BJ (cell line): ENCODE results near the gene FBXW12. TPM values are rescaled to one million over a fixed set of nuclear protein-coding genes. Genes with fewer than 3 reads are reported as not detected.

Experiments used
- CTCF ChIA-PET: fragments of 350-600 bp; formaldehyde crosslinking; extraction: SDS; loops from one replicate; lab custom pipeline; 2021; ENCODE audit warnings: antibody characterized with exemption, inconsistent platforms; lab: Yijun Ruan, JAX
- POLR2A ChIA-PET: fragments of 300-600 bp; sonication (Branson Sonifier 250); formaldehyde crosslinking; extraction: SDS; loops from one replicate; lab custom pipeline; 2021; ENCODE audit warnings: antibody characterized with exemption; lab: Charles Lee
- DNase-seq: peaks from one replicate; pipeline ENCODE4 v3.0.0-alpha.2; 2011; ENCODE audit warnings: low read depth
- H3K27me3 ChIP-seq: 2 replicates; pipeline ENCODE4 v1.6.0; 2011; ENCODE audit warnings: low read length; ENCODE audit not compliant: control insufficient read depth, insufficient read depth
- H3K36me3 ChIP-seq: 2 replicates; pipeline ENCODE4 v1.5.1; 2011; ENCODE audit warnings: low read length; ENCODE audit not compliant: control insufficient read depth, insufficient read depth
- H3K4me3 ChIP-seq: 2 replicates; pipeline ENCODE4 v1.5.1; 2011; ENCODE audit warnings: low read depth, mild to moderate bottlenecking, control low read depth, low read length
- polyA plus RNA-seq: library from polyadenylated mRNA; depleted of rRNA; stranded (reverse); fragments of >200 nt; gene quantifications from 2 replicates; pipeline ENCODE4 v1.2.3, GENCODE V29; 2011
- TF ChIP-seq, protein P1 (sequence below): IDR thresholded peaks from 2 replicates; pipeline ENCODE4 v1.5.1; 2011; ENCODE audit warnings: low read depth, mild to moderate bottlenecking, control low read depth, inconsistent platforms, low read length, moderate library complexity; ENCODE audit not compliant: insufficient read depth

The FBXW12 gene
- polyA plus RNA-seq, 1 experiment = not detected

DNA sequence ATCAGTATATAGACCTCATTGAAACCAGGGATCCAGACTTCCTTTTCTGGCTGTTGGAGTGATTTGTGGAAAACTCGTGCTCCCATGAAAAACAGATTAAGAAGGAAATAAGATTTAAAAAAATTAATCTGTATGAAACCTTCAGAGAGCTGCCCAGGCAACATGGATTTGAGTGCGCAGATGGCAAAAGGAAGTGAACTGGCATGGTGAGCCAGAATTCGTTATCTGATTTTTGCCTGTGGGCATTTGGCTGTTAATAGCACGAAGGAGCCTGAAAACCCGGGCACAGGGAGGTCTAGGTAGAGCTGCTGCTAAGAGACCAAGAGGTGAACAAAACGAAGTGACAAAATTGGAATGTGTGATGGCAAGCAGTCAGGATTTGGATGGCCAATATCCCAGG is 19.5 kb upstream of the FBXW12 start:
- peaks cover 12% of the 10 kb centered on the region for H3K27me3 ChIP-seq
- TF ChIP-seq, protein P1, sequence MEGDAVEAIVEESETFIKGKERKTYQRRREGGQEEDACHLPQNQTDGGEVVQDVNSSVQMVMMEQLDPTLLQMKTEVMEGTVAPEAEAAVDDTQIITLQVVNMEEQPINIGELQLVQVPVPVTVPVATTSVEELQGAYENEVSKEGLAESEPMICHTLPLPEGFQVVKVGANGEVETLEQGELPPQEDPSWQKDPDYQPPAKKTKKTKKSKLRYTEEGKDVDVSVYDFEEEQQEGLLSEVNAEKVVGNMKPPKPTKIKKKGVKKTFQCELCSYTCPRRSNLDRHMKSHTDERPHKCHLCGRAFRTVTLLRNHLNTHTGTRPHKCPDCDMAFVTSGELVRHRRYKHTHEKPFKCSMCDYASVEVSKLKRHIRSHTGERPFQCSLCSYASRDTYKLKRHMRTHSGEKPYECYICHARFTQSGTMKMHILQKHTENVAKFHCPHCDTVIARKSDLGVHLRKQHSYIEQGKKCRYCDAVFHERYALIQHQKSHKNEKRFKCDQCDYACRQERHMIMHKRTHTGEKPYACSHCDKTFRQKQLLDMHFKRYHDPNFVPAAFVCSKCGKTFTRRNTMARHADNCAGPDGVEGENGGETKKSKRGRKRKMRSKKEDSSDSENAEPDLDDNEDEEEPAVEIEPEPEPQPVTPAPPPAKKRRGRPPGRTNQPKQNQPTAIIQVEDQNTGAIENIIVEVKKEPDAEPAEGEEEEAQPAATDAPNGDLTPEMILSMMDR = no peak
- no peak overlapping the region for H3K4me3 ChIP-seq
- no peaks in the 10 kb centered on the region for H3K36me3 ChIP-seq
- CTCF ChIA-PET = interaction anchor here (1.2 kb wide), 1 partner anchor 8 kb away, joined by 3 read pairs; no protein-coding TSS in a partner anchor
- POLR2A ChIA-PET = no interaction called here
- DNase-seq = no peak

DNA sequence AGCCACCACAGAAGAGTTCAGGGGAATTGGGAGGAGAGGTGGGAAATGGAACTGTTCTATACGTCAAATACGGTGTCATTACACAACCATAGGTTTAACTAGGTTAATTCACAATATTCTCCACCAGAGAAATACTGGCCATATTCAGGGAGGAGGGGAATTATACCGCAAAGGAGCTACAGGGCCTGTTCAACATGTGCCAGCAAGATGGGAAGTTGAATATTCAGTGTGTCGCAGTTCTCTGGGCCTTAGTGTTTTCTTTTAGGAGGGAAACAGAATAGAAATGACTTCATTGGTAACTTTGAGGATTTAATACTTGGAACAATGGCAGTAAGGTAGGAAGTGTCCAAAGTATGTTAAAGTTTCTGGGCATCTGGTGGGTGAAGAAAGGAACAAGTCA is 18.0 kb upstream of the FBXW12 start:
- CTCF ChIA-PET = no interaction called here
- H3K36me3 ChIP-seq = no peaks in the 10 kb centered on the region
- H3K4me3 ChIP-seq = no peak overlapping the region
- TF ChIP-seq, protein P1 = no peak
- POLR2A ChIA-PET = no interaction called here
- DNase-seq = no peak
- H3K27me3 ChIP-seq = peaks cover 12% of the 10 kb centered on the region

- H3K36me3 ChIP-seq = no peaks in the 10 kb centered on the region
- no peak for DNase-seq
- ChIA-PET POLR2A (no interaction called here), CTCF (interaction anchor here (0.5 to 1.8 kb wide), 3 partner anchors 10 to 115 kb away, joined by 3 to 5 read pairs (median 3); no protein-coding TSS in a partner anchor)
- TF ChIP-seq, protein P1 = no peak
- peaks cover 11% of the 10 kb centered on the region for H3K27me3 ChIP-seq
- no peak overlapping the region for H3K4me3 ChIP-seq
Observed at GRCh38 chr3:48356419-48356818, 15.6 kb upstream of the FBXW12 start.

GRCh38 chr3:48361928-48362327 is 10.1 kb upstream of the FBXW12 start:
- TF ChIP-seq, protein P1 = no peak
- no peak for DNase-seq
- ChIA-PET CTCF (no interaction called here), POLR2A (no interaction called here)
- Histone ChIP-seq H3K4me3 (no peak overlapping the region), H3K27me3 (no peaks in the 10 kb centered on the region), H3K36me3 (no peaks in the 10 kb centered on the region)

- TF ChIP-seq, protein P1 = no peak
- Histone ChIP-seq H3K4me3 (no peak overlapping the region), H3K36me3 (no peaks in the 10 kb centered on the region), H3K27me3 (peaks cover 1% of the 10 kb centered on the region; the same call in 1 of the 2 replicates)
- ChIA-PET POLR2A (no interaction called here), CTCF (no interaction called here)
- no peak for DNase-seq
Observed at GRCh38 chr3:48364840-48365239, 7.2 kb upstream of the FBXW12 start.
